Spleen (tissue), 11 donors: Measurements from ENCODE around the gene FAM184A. TPM values are rescaled to one million over a fixed set of nuclear protein-coding genes. Genes with fewer than 3 reads are reported as not detected.

Source experiments
- DNase-seq: peaks from one replicate; pipeline ENCODE4 v3.0.0-alpha.2; 2020
- H3K27ac ChIP-seq, 8 donors: fragments of 200-600 bp; sonication (generic) in 7 of 8; 1 replicate in 4 of 8; 2 replicates in 4 of 8; pipeline versions ENCODE4 v1.5.0 to v1.8.0; 2016 to 2021; ENCODE audit warnings: inconsistent platforms in 4 of 8, mild to moderate bottlenecking in 4 of 8, moderate library complexity in 1 of 8
- H3K27me3 ChIP-seq, 7 donors: fragments of 200-600 bp; sonication (generic) in 6 of 7; replicated peaks in 1 of 7; 1 replicate in 4 of 7; 2 replicates in 3 of 7; pipeline versions ENCODE4 v1.5.0 to v1.8.0; 2016 to 2021; ENCODE audit warnings: inconsistent platforms in 3 of 7, mild to moderate bottlenecking in 1 of 7
- H3K36me3 ChIP-seq, 6 donors: fragments of 200-600 bp; sonication (generic) in 5 of 6; 1 replicate in 4 of 6; 2 replicates in 2 of 6; pipeline versions ENCODE4 v1.5.0 to v1.8.0; 2016 to 2021; ENCODE audit warnings: inconsistent platforms in 2 of 6
- H3K4me1 ChIP-seq, 6 donors: fragments of 200-600 bp; sonication (generic) in 5 of 6; 1 replicate in 3 of 6; 2 replicates in 3 of 6; pipeline versions ENCODE4 v1.5.0 to v1.8.0; 2016 to 2021; ENCODE audit warnings: inconsistent platforms in 3 of 6
- H3K4me3 ChIP-seq, 8 donors: fragments of 200-600 bp; sonication (generic) in 7 of 8; 1 replicate in 4 of 8; 2 replicates in 4 of 8; pipeline versions ENCODE4 v1.5.0 to v1.8.0; 2016 to 2021; ENCODE audit warnings: inconsistent platforms in 4 of 8, mild to moderate bottlenecking in 4 of 8, moderate library complexity in 2 of 8
- H3K9me3 ChIP-seq, 8 donors: fragments of 200-600 bp; sonication (generic) in 7 of 8; 1 replicate in 4 of 8; 2 replicates in 4 of 8; pipeline versions ENCODE4 v1.5.0 to v1.8.0; 2016 to 2021; ENCODE audit warnings: inconsistent platforms in 4 of 8
- POLR2A ChIP-seq, 3 donors: fragments of 450-650 bp; IDR thresholded peaks; one replicate each; pipeline ENCODE4 v1.5.1; 2017; ENCODE audit warnings: antibody characterized with exemption in 3 of 3, mild to moderate bottlenecking in 1 of 3
- POLR2AphosphoS5 ChIP-seq, 3 donors: sonication (generic); formaldehyde crosslinking; IDR thresholded peaks; one replicate each; pipeline ENCODE4 v1.5.1; 2017; ENCODE audit warnings: antibody characterized with exemption in 3 of 3
- WGBS, 5 donors: extraction: QIAGEN DNeasy Blood & Tissue Kit in 3 of 5; methylation state at CpG; one replicate each; pipeline versions ENCODE4 v1.1.5 to v1.1.7; 2013 to 2018; 5-methylcytosine and 5-hydroxymethylcytosine counted together
- intact Hi-C: fragments of 100-400 bp; cut with DNase I; formaldehyde crosslinking; loops from one replicate; pipeline ENCODE4 v1.15.0; 2023; ENCODE audit warnings: low total_unique reads
- polyA plus RNA-seq, 3 donors: library from polyadenylated mRNA; stranded (reverse); fragments of 200-250 nt; gene quantifications; one replicate each; pipeline ENCODE4 v1.2.1, GENCODE V29; 2013
- total RNA-seq, 7 donors: library from RNA; depleted of rRNA in 3 of 7; stranded (reverse); fragments of >200 nt in 3 of 7; fragmentation: NEBNext Ultra II Directional in 4 of 7; extraction: Animal tissue kit (Norgen Biotek cat#: 25700) in 4 of 7; gene quantifications; one replicate each; pipeline versions ENCODE4 v1.1.0 to v1.2.1, GENCODE V29; 2016 to 2021
- TF ChIP-seq, protein P1 (sequence below), 11 experiments: fragments of 200-600 bp in 7 of 11; fragments of 450-650 bp in 4 of 11; sonication (generic) in 4 of 11; IDR thresholded peaks in 8 of 11; conservative IDR thresholded peaks in 3 of 11; 1 replicate in 7 of 11; 2 replicates in 4 of 11; pipeline versions ENCODE4 v1.4.0 to v1.8.0; 2016 to 2021; ENCODE audit warnings: antibody characterized with exemption in 11 of 11, inconsistent platforms in 4 of 11, mild to moderate bottlenecking in 1 of 11
- donor health status: healthy with polysubstance abuse.
- donor health status: DM: no; HTN: no; CAD: no; lungs with moderate emphysema.
- donor health status: DM: no; HTN: no; CAD: no.
- donor health status: Bipolar disorder and iron deficiency.
- donor health status: healthy.
- donor health status: DM: no; HTN: no; CAD: no.
- donor health status: DM: yes; HTN: yes; CAD: no.

The FAM184A gene
- total and polyA plus RNA-seq, 10 donors: 0.66 to 2.0 (median 1.2) TPM

DNA sequence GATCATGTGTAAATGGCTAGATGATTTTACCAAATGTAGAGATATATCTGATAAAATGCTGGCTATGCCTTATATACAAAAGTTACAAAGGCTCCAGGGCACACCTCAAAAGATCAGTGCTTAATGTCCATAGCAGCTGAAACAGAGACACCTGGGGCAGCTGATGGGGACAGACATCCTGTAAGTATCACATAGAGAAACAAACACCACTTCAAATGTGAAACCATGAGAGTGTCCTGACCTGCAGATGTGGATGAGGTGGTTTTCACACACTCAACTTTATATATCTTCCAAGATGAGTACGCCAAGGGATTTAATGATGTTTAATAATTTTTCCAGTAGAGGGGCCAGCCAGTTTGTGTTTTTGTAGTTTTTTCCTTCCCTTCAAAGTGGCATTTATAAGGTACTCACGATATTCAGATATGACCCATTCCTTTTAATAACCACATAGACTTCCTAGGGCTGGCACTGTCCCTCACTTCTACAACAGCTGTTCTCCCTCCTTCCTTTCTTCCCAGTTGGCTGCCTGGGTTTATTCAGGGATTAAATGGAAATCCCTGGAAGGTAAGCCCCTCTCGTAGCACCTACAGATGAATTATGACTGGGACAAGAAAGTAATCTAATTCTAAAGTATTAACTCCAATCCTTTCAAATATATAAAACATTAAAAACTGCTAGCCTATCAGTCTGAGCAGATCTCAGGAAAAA lies 93.2 kb downstream of the FAM184A start:
- no peak for DNase-seq
- H3K36me3 ChIP-seq: no peaks in the 10 kb centered on the region
- no peak overlapping the region for H3K4me3 ChIP-seq
- H3K9me3 ChIP-seq: no peaks in the 10 kb centered on the region
- intact Hi-C loops: no loop called here
- H3K27me3 ChIP-seq: no peaks in the 10 kb centered on the region
- H3K27ac ChIP-seq: no peak overlapping the region
- WGBS, 5 donors: 85 to 96% (median 92%) methylated on average over 3 of the region's 3 CpGs
- no peak for TF ChIP-seq POLR2AphosphoS5 (IDR thresholded peaks at IDR 0.05)
- TF ChIP-seq POLR2A (IDR thresholded peaks at IDR 0.05): no peak
- TF ChIP-seq, protein P1, sequence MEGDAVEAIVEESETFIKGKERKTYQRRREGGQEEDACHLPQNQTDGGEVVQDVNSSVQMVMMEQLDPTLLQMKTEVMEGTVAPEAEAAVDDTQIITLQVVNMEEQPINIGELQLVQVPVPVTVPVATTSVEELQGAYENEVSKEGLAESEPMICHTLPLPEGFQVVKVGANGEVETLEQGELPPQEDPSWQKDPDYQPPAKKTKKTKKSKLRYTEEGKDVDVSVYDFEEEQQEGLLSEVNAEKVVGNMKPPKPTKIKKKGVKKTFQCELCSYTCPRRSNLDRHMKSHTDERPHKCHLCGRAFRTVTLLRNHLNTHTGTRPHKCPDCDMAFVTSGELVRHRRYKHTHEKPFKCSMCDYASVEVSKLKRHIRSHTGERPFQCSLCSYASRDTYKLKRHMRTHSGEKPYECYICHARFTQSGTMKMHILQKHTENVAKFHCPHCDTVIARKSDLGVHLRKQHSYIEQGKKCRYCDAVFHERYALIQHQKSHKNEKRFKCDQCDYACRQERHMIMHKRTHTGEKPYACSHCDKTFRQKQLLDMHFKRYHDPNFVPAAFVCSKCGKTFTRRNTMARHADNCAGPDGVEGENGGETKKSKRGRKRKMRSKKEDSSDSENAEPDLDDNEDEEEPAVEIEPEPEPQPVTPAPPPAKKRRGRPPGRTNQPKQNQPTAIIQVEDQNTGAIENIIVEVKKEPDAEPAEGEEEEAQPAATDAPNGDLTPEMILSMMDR (IDR thresholded peaks at IDR 0.05 in 8 of 11, conservative IDR thresholded peaks at IDR 0.05 in 3 of 11): no peak
- H3K4me1 ChIP-seq: no peaks in the 10 kb centered on the region

DNA sequence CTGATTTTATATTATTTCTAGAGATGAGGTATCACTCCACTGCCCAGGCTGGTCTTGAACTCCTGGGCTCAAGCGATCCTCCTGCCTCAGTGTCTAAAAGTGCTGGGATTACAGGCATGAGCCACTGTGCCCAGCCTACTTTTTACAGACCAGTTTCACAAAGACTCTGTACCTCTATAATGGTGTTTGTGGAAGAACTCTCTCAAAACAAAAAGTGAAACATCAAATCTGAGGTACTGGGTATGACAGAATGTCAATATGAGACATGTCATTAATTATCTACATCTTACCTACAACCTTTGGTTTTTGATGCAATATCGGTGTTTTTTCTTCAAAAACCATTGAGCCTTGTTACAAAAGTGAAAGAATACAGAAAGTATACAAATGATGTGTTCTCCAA lies 94.1 kb downstream of the FAM184A start:
- Histone ChIP-seq H3K9me3 (no peaks in the 10 kb centered on the region), H3K27me3 (no peaks in the 10 kb centered on the region), H3K4me3 (no peak overlapping the region), H3K27ac (no peak overlapping the region), H3K36me3 (no peaks in the 10 kb centered on the region), H3K4me1 (no peaks in the 10 kb centered on the region)
- TF ChIP-seq POLR2AphosphoS5 (IDR thresholded peaks at IDR 0.05) (no peak), POLR2A (IDR thresholded peaks at IDR 0.05) (no peak)
- TF ChIP-seq, protein P1 (IDR thresholded peaks at IDR 0.05 in 8 of 11, conservative IDR thresholded peaks at IDR 0.05 in 3 of 11): no peak
- intact Hi-C loops: no loop called here
- 91 to 97% (median 94%) methylated on average over 2 of the region's 2 CpGs for WGBS, 5 donors
- no peak for DNase-seq

DNA sequence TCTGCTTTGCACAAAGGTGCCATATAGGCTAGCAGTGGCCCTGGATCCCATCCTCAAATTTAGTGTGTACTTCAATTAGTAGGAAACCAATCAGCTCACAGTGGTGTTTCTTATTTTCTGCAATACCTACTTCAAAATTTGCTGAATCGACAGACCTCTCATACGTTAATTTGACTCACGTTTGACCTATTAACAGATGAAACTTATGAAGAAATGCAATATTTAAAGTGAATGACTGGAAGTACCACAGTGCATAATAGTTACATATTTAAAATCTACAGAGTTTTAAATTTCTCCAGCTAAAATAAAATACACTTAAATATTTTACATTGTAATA lies 95.9 kb downstream of the FAM184A start:
- TF ChIP-seq POLR2AphosphoS5 (IDR thresholded peaks at IDR 0.05) (no peak), POLR2A (IDR thresholded peaks at IDR 0.05) (no peak)
- TF ChIP-seq, protein P1 (IDR thresholded peaks at IDR 0.05 in 8 of 11, conservative IDR thresholded peaks at IDR 0.05 in 3 of 11): no peak
- intact Hi-C loops: no loop called here
- no peaks in the 10 kb centered on the region for H3K36me3 ChIP-seq
- no peaks in the 10 kb centered on the region for H3K9me3 ChIP-seq
- no peak overlapping the region for H3K4me3 ChIP-seq
- WGBS, 5 donors: 89 to 93% (median 92%) methylated on average over 3 of the region's 3 CpGs
- no peak for DNase-seq
- H3K4me1 ChIP-seq: no peaks in the 10 kb centered on the region
- no peaks in the 10 kb centered on the region for H3K27me3 ChIP-seq
- no peak overlapping the region for H3K27ac ChIP-seq

DNA sequence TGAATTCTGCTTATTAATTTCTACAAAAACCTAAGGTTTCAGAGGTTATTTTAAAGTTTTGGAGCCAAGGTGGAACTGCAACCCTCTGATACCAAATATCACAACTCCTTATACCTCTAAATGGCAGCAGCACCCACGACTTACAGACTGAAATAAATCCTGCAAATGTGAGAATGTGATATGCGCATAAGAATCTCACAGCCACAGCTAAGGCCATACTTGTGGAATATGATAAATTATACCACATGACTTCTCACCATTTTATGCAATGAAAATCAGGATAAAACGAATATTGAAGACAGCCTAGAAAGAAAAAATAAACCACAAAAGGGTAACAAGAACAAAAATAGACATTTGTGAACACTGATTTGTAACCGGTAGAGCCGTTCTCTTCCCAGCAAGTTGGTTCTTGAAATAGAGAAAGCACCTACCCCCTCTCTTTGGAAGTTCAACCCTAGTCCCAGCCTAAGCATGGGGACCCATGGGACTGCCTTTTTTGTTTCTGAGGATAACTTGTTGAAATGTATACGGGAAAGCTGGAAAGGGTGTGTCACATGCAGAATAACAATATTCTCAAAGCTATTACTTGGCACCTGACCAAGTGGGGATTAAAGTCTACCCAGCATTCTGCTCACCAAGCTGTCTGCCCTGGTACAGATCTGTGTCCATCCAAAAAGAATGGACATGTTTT lies 96.4 kb downstream of the FAM184A start:
- H3K36me3 ChIP-seq: no peaks in the 10 kb centered on the region
- intact Hi-C loops: no loop called here
- no peak overlapping the region for H3K4me3 ChIP-seq
- 82 to 93% (median 90%) methylated on average over 6 of the region's 6 CpGs for WGBS, 5 donors
- H3K9me3 ChIP-seq: no peaks in the 10 kb centered on the region
- no peaks in the 10 kb centered on the region for H3K4me1 ChIP-seq
- TF ChIP-seq, protein P1 (IDR thresholded peaks at IDR 0.05 in 8 of 11, conservative IDR thresholded peaks at IDR 0.05 in 3 of 11): no peak
- TF ChIP-seq POLR2A (IDR thresholded peaks at IDR 0.05): no peak
- no peak for TF ChIP-seq POLR2AphosphoS5 (IDR thresholded peaks at IDR 0.05)
- H3K27ac ChIP-seq: no peak overlapping the region
- DNase-seq: no peak
- H3K27me3 ChIP-seq: no peaks in the 10 kb centered on the region
